ENCODE data around the gene OTOS. TPM values are rescaled to one million over a fixed set of nuclear protein-coding genes. Genes with fewer than 3 reads are reported as not detected.

Gene OTOS
- total and polyA plus RNA-seq, 9 of the 15 experiments (the other 6 are each of a cell fraction or from before 2014, with no cell fraction given), result not detected

DNA sequence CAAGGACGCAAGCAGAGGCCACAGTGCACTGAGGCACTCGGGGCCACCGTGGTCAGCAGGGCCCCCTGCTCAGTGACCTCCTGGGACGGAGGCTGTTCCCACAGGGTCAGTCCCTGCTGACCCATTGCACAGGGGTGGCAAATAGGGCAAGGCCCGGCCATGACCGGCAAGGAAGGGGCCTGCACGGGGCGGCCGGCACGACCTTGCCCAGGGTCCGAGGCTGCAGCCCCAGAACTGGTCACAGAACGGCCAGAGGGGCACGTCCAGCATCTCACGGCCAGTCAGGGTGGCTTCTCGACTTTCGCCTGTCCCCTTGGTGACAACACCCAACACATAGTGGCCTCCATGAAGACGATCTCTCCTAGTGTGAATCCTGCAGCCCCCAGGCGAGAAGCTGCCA, 27.6 kb upstream of the OTOS start:
- Histone ChIP-seq H3K9me3 (replicated peaks; ENCODE audit: control insufficient read depth, insufficient read depth, low read depth, low read length) (no peaks in the 10 kb centered on the region), H4K20me1 (replicated peaks; ENCODE audit: control insufficient read depth, insufficient read depth, low read length) (no peaks in the 10 kb centered on the region), H2AFZ (ENCODE audit: low read depth, low read length) (no peak overlapping the region), H3K4me3 (no peak overlapping the region), H3K27ac (ENCODE audit: extremely low read depth, low read depth, low read length) (no peak overlapping the region), H3K36me3 (ENCODE audit: control insufficient read depth, insufficient read depth, low read length) (no peaks in the 10 kb centered on the region), H3K9ac (ENCODE audit: insufficient read depth in 1 of 2, low read depth in 2 of 2, low read length in 2 of 2) (no peak overlapping the region), H3K4me1 (replicated peaks in 1 of 2; ENCODE audit: control insufficient read depth in 2 of 2, insufficient read depth in 2 of 2, low read length in 2 of 2) (no peaks in the 10 kb centered on the region), H3K79me2 (ENCODE audit: control insufficient read depth, insufficient read depth, low read length) (no peaks in the 10 kb centered on the region), H3K9me1 (ENCODE audit: control insufficient read depth, insufficient read depth, low read length) (no peaks in the 10 kb centered on the region), H3K4me2 (ENCODE audit: insufficient read depth, low read length) (no peak overlapping the region), H3K27me3 (ENCODE audit: control insufficient read depth in 2 of 2, insufficient read depth in 2 of 2, low read length in 2 of 2) (peaks cover 0 to 60% of the 10 kb centered on the region in 2 experiments; a peak in 3 of 5 replicates)
- CTCF ChIA-PET (ENCODE audit: low intra/inter-chr PET ratio), result no interaction called here
- in situ Hi-C loops (cut with MboI) (no loop called here), intact Hi-C loops (cut with micrococcal nuclease) (no loop called here)
- WGBS (ENCODE audit: insufficient coverage, low coverage, missing lambda C conversion rate), result 0% methylated on average over 8 of the region's 18 CpGs
- POLR2A ChIA-PET, result no interaction called here
- no TSS peak for BruUV-seq (replicated peaks)
- FAIRE-seq (no peak), ATAC-seq (no peak), DNase-seq (ENCODE audit: extremely low read depth in 1 of 4, low spot score in 3 of 4) (no peak)
- TF ChIP-seq RAD51 (IDR thresholded peaks at IDR 0.05; ENCODE audit: borderline replicate concordance, low read depth), result no peak
- TF ChIP-seq MED1 (CRISPR knock-in tag; IDR thresholded peaks at IDR 0.05; ENCODE audit: borderline replicate concordance), result no peak
- no peak for TF ChIP-seq MTA1 (IDR thresholded peaks at IDR 0.05; ENCODE audit: borderline replicate concordance)
- no peak for TF ChIP-seq DACH1 (IDR thresholded peaks at IDR 0.05; ENCODE audit: partially characterized antibody)
- TF ChIP-seq, protein P1, sequence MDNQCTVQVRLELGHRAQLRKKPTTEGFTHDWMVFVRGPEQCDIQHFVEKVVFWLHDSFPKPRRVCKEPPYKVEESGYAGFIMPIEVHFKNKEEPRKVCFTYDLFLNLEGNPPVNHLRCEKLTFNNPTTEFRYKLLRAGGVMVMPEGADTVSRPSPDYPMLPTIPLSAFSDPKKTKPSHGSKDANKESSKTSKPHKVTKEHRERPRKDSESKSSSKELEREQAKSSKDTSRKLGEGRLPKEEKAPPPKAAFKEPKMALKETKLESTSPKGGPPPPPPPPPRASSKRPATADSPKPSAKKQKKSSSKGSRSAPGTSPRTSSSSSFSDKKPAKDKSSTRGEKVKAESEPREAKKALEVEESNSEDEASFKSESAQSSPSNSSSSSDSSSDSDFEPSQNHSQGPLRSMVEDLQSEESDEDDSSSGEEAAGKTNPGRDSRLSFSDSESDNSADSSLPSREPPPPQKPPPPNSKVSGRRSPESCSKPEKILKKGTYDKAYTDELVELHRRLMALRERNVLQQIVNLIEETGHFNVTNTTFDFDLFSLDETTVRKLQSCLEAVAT (IDR thresholded peaks at IDR 0.05), result no peak
- no peak for TF ChIP-seq RBM39 (optimal IDR thresholded peaks at IDR 0.05; ENCODE audit: low read depth, low read length)
- no peak for TF ChIP-seq CHD2 (IDR thresholded peaks at IDR 0.05; ENCODE audit: low read depth, low read length)
- no peak for TF ChIP-seq PRPF4 (IDR thresholded peaks at IDR 0.05; ENCODE audit: insufficient read depth, low read depth, low read length, poor library complexity, severe bottlenecking)
- no peak for TF ChIP-seq CTBP1 (IDR thresholded peaks at IDR 0.05; ENCODE audit: borderline replicate concordance)
- TF ChIP-seq ADNP (tag; IDR thresholded peaks at IDR 0.05), result no peak
- TF ChIP-seq ZKSCAN1 (IDR thresholded peaks at IDR 0.05; ENCODE audit: low read depth, low read length), result no peak
- TF ChIP-seq NBN (IDR thresholded peaks at IDR 0.05; ENCODE audit: low read depth), result no peak
- no peak for TF ChIP-seq PTRF (tag; IDR thresholded peaks at IDR 0.05)
